Right lobe of liver (tissue), 6 donors: ENCODE results near the gene TBCCD1. TPM values are rescaled to one million over a fixed set of nuclear protein-coding genes. Genes with fewer than 3 reads are reported as not detected.

Experiments used
- ATAC-seq, 4 donors: fragments of 200-7000 bp; cut with Tn5 transposase; one replicate each; pipeline ENCODE4 v1.9.1; 2020; ENCODE audit warnings: mild to moderate bottlenecking in 4 of 4, moderate library complexity in 4 of 4
- DNase-seq, 3 donors: peaks; one replicate each; pipeline ENCODE4 v3.0.0-alpha.2; 2020
- H3K27ac ChIP-seq, 3 donors: fragments of 200-600 bp; one replicate each; pipeline ENCODE4 v1.8.0; 2022
- H3K27me3 ChIP-seq, 2 donors: fragments of 200-600 bp; one replicate each; pipeline ENCODE4 v1.8.0; 2022
- H3K36me3 ChIP-seq, 4 donors: fragments of 200-600 bp; sonication (generic) in 1 of 4; one replicate each; pipeline versions ENCODE4 v1.5.1 to v1.8.0; 2017 to 2022; ENCODE audit warnings: control low read depth in 1 of 4
- H3K4me1 ChIP-seq, 4 donors: fragments of 200-600 bp; sonication (generic) in 1 of 4; one replicate each; pipeline versions ENCODE4 v1.5.1 to v1.8.0; 2017 to 2022; ENCODE audit warnings: control low read depth in 1 of 4
- H3K4me3 ChIP-seq, 3 donors: fragments of 200-600 bp; one replicate each; pipeline ENCODE4 v1.8.0; 2022
- H3K9me3 ChIP-seq, 4 donors: fragments of 200-600 bp; sonication (generic) in 1 of 4; one replicate each; pipeline versions ENCODE4 v1.5.1 to v1.8.0; 2017 to 2022; ENCODE audit warnings: control low read depth in 1 of 4
- CTCF ChIP-seq, 4 donors: fragments of 200-600 bp in 3 of 4; fragments of 450-650 bp in 1 of 4; IDR thresholded peaks; one replicate each; pipeline versions ENCODE4 v1.5.1 to v1.8.0; 2016 to 2022; ENCODE audit warnings: antibody characterized with exemption in 4 of 4, mild to moderate bottlenecking in 2 of 4
- POLR2A ChIP-seq: fragments of 450-650 bp; IDR thresholded peaks from one replicate; pipeline ENCODE4 v1.6.1; 2017; ENCODE audit warnings: antibody characterized with exemption, mild to moderate bottlenecking
- WGBS: methylation state at CpG from one replicate; pipeline ENCODE4 v1.1.6; 2018; ENCODE audit warnings: low coverage, low lambda C conversion rate; ENCODE audit not compliant: insufficient coverage; ENCODE audit errors: missing lambda C conversion rate; 5-methylcytosine and 5-hydroxymethylcytosine counted together
- intact Hi-C, 2 donors: fragments of 100-400 bp; cut with DNase I; formaldehyde crosslinking; loops; one replicate each; pipeline versions ENCODE4 v1.11.2 to v1.14.1; 2022
- total RNA-seq, 6 experiments: library from RNA; depleted of rRNA in 2 of 6; stranded (reverse); fragments of >200 nt in 2 of 6; fragmentation: NEBNext Ultra II Directional in 3 of 6; extraction: Animal tissue kit (Norgen Biotek cat#: 25700) in 3 of 6; gene quantifications; one replicate each; pipeline versions ENCODE4 v1.1.0 to v1.2.4, GENCODE V29; 2016 to 2023
- donor health status: DM: no; HTN: yes; CAD: no.
- donor health status: DM: no; HTN: no; CAD: no.
- donor health status: DM: no; HTN: no; CAD: no.
- donor health status: DM: no; HTN: yes; CAD: no.
- donor health status: DM: no; HTN: yes; CAD: no.

Gene TBCCD1
- total RNA-seq, 6 experiments from 2014 or later, result 6.7 to 8.7 (median 7.5) TPM

GRCh38 chr3:186524616-186525015 is 42.5 kb downstream of the TBCCD1 start:
- Histone ChIP-seq H3K27me3 (no peaks in the 10 kb centered on the region), H3K27ac (no peak overlapping the region), H3K4me3 (no peak overlapping the region), H3K36me3 (no peaks in the 10 kb centered on the region), H3K9me3 (no peaks in the 10 kb centered on the region), H3K4me1 (no peaks in the 10 kb centered on the region)
- no peak for TF ChIP-seq POLR2A
- no peak for TF ChIP-seq CTCF (IDR thresholded peaks at IDR 0.05)
- 79% methylated on average over 4 of the region's 6 CpGs for WGBS
- intact Hi-C loops, result no loop called here
- DNase-seq (no peak), ATAC-seq (no peak)

GRCh38 chr3:186523434-186523833 is 43.7 kb downstream of the TBCCD1 start:
- WGBS, result 23% methylated on average over 2 of the region's 2 CpGs
- TF ChIP-seq POLR2A, result no peak
- no peak for TF ChIP-seq CTCF (IDR thresholded peaks at IDR 0.05)
- H3K9me3 ChIP-seq, result no peaks in the 10 kb centered on the region

GRCh38 chr3:186523022-186523421 is 44.1 kb downstream of the TBCCD1 start:
- WGBS, result 74% methylated on average over 4 of the region's 6 CpGs

More at GRCh38 chr3:186523434-186523833, 43.7 kb downstream of the TBCCD1 start:
- Histone ChIP-seq H3K27me3 (no peaks in the 10 kb centered on the region), H3K27ac (no peak overlapping the region), H3K36me3 (no peaks in the 10 kb centered on the region), H3K4me3 (no peak overlapping the region), H3K4me1 (no peaks in the 10 kb centered on the region)
- no peak for DNase-seq
- intact Hi-C loops, result no loop called here
- no peak for ATAC-seq

GRCh38 chr3:186520957-186521842 is 45.9 kb downstream of the TBCCD1 start:
- H3K4me3 ChIP-seq, result no peak overlapping the region
- 62% methylated on average over 7 of the region's 10 CpGs for WGBS
- ATAC-seq, result no peak
- no peaks in the 10 kb centered on the region for H3K27me3 ChIP-seq
- no peak for TF ChIP-seq POLR2A
- no peak for TF ChIP-seq CTCF (IDR thresholded peaks at IDR 0.05)
- H3K9me3 ChIP-seq, result no peaks in the 10 kb centered on the region
- no peaks in the 10 kb centered on the region for H3K36me3 ChIP-seq
- no peaks in the 10 kb centered on the region for H3K4me1 ChIP-seq
- intact Hi-C loops, result no loop called here
- H3K27ac ChIP-seq, result no peak overlapping the region
- DNase-seq, result no peak

More at GRCh38 chr3:186523022-186523421, 44.1 kb downstream of the TBCCD1 start:
- Histone ChIP-seq H3K4me1 (no peaks in the 10 kb centered on the region), H3K36me3 (no peaks in the 10 kb centered on the region), H3K27ac (no peak overlapping the region), H3K27me3 (no peaks in the 10 kb centered on the region), H3K9me3 (no peaks in the 10 kb centered on the region), H3K4me3 (no peak overlapping the region)
- ATAC-seq (no peak), DNase-seq (no peak)
- TF ChIP-seq POLR2A, result no peak
- no peak for TF ChIP-seq CTCF (IDR thresholded peaks at IDR 0.05)
- intact Hi-C loops, result no loop called here
